Adipose tissue (tissue), 3 donors: ENCODE results near the gene OSBPL2. TPM values are rescaled to one million over a fixed set of nuclear protein-coding genes. Genes with fewer than 3 reads are reported as not detected.

Source experiments
- H3K27ac ChIP-seq: one replicate; pipeline ENCODE4 v1.5.1; 2013; ENCODE audit warnings: low read depth, low read length
- WGBS, 3 donors: extraction: QIAGEN DNeasy Blood & Tissue Kit; methylation state at CpG; one replicate each; pipeline ENCODE4 v1.1.7; 2013; 5-methylcytosine and 5-hydroxymethylcytosine counted together
- polyA plus RNA-seq, 3 donors: library from polyadenylated mRNA; stranded (reverse); fragments of 200-250 nt; gene quantifications; one replicate each; pipeline ENCODE4 v1.2.3, GENCODE V29; 2013
- donor health status: healthy with polysubstance abuse.
- donor health status: Bipolar disorder and iron deficiency.
- donor health status: healthy.

The OSBPL2 gene
- polyA plus RNA-seq, result 10 to 100 TPM; 12.8 to 24.5 (median 15.1) TPM

GRCh38 chr20:62237801-62238568 is at the start of gene OSBPL2:
Gene OSBPL2 (plus strand): TSS chr20:62238521. CDS start chr20:62256185, 17,664 bp downstream.
- 1 to 4% (median 1%) methylated on average over 49 to 55 of the region's 55 CpGs for WGBS, 3 donors
- H3K27ac ChIP-seq, result no peak within 1 kb of the TSS

GRCh38 chr20:62190639-62191411 is 47.5 kb upstream of the OSBPL2 start:
- 87 to 90% (median 88%) methylated on average over 25 of the region's 25 CpGs for WGBS, 3 donors
- no peak overlapping the region for H3K27ac ChIP-seq

- 79 to 89% (median 88%) methylated on average over 14 of the region's 14 CpGs for whole genome bisulfite sequencing, 3 donors
Measured at GRCh38 chr20:62191781-62192559, 46.4 kb upstream of the OSBPL2 start.

GRCh38 chr20:62192635-62193034 is 45.7 kb upstream of the OSBPL2 start:
- H3K27ac ChIP-seq, result no peak overlapping the region
- WGBS, 3 donors, result 85 to 91% (median 88%) methylated on average over 10 of the region's 10 CpGs

More at GRCh38 chr20:62191781-62192559, 46.4 kb upstream of the OSBPL2 start:
- no peak overlapping the region for H3K27ac ChIP-seq

- no peak overlapping the region for H3K27ac ChIP-seq
- 87 to 91% (median 89%) methylated on average over 29 of the region's 29 CpGs for WGBS, 3 donors
Measured at GRCh38 chr20:62193079-62194025, 45.0 kb upstream of the OSBPL2 start.

GRCh38 chr20:62195075-62195405 is 43.3 kb upstream of the OSBPL2 start:
- no peak overlapping the region for H3K27ac ChIP-seq
- WGBS, 3 donors, result 77 to 81% (median 79%) methylated on average over 8 of the region's 8 CpGs

GRCh38 chr20:62195736-62196135 is 42.6 kb upstream of the OSBPL2 start:
- 95 to 97% (median 95%) methylated on average over 10 of the region's 10 CpGs for WGBS, 3 donors
- H3K27ac ChIP-seq, result no peak overlapping the region

GRCh38 chr20:62196286-62196685 is 42.0 kb upstream of the OSBPL2 start:
- H3K27ac ChIP-seq, result no peak overlapping the region

GRCh38 chr20:62197311-62197710 is 41.0 kb upstream of the OSBPL2 start:
- no peak overlapping the region for H3K27ac ChIP-seq
- WGBS, 3 donors, result 86 to 98% (median 92%) methylated on average over 9 of the region's 9 CpGs

More at GRCh38 chr20:62196286-62196685, 42.0 kb upstream of the OSBPL2 start:
- 94 to 97% (median 94%) methylated on average over 10 of the region's 10 CpGs for WGBS, 3 donors

GRCh38 chr20:62197801-62198200 is 40.5 kb upstream of the OSBPL2 start:
- H3K27ac ChIP-seq, result no peak overlapping the region
- 93 to 95% (median 94%) methylated on average over 18 of the region's 18 CpGs for WGBS, 3 donors

- no peak overlapping the region for H3K27ac ChIP-seq
- 96 to 97% (median 96%) methylated on average over 17 of the region's 17 CpGs for WGBS, 3 donors
Measured at GRCh38 chr20:62198496-62198895, 39.8 kb upstream of the OSBPL2 start.

GRCh38 chr20:62198931-62199330 is 39.4 kb upstream of the OSBPL2 start:
- WGBS, 3 donors, result 97 to 98% (median 97%) methylated on average over 18 of the region's 18 CpGs
- H3K27ac ChIP-seq, result no peak overlapping the region

- H3K27ac ChIP-seq, result no peak overlapping the region
- WGBS, 3 donors, result 94 to 97% (median 94%) methylated on average over 38 of the region's 38 CpGs
Measured at GRCh38 chr20:62200491-62201172, 37.7 kb upstream of the OSBPL2 start.

- WGBS, 3 donors, result 81 to 89% (median 84%) methylated on average over 38 of the region's 38 CpGs
- H3K27ac ChIP-seq, result no peak overlapping the region
Measured at GRCh38 chr20:62201173-62202082, 36.9 kb upstream of the OSBPL2 start.

- WGBS, 3 donors, result 60 to 91% (median 82%) methylated on average over 5 of the region's 5 CpGs
- no peak overlapping the region for H3K27ac ChIP-seq
Measured at GRCh38 chr20:62202083-62202395, 36.3 kb upstream of the OSBPL2 start.

GRCh38 chr20:62202676-62203377 is 35.5 kb upstream of the OSBPL2 start:
- WGBS, 3 donors, result 87 to 91% (median 89%) methylated on average over 20 to 23 of the region's 23 CpGs
- no peak overlapping the region for H3K27ac ChIP-seq
